Chondrocyte (in vitro differentiated cells): Measurements from ENCODE around the gene SERPINB6. TPM values are rescaled to one million over a fixed set of nuclear protein-coding genes. Genes with fewer than 3 reads are reported as not detected.
A peak's percentile ranks its signal among the peaks of the same experiment; 100 is the strongest.
"Not testable (repeated sequence)": the region's sequence is repeated elsewhere in the genome, so short reads cannot be mapped to it uniquely, and the experiment has no call there.

Source experiments
- DNase-seq: peaks from one replicate; pipeline ENCODE4 v3.0.0; 2021; ENCODE audit warnings: mixed read lengths, low spot score
- H3K27ac Mint-ChIP-seq: one replicate; pipeline ENCODE4 v1.8.0; 2021; ENCODE audit warnings: mild to moderate bottlenecking, moderate library complexity, mixed read lengths; ENCODE audit not compliant: unreplicated experiment
- H3K27me3 Mint-ChIP-seq: 2 replicates; pipeline ENCODE4 v1.8.0; 2021; ENCODE audit warnings: low read depth, mixed read lengths
- H3K36me3 Mint-ChIP-seq: 2 replicates; pipeline ENCODE4 v1.8.0; 2021; ENCODE audit warnings: low read depth, mixed read lengths
- H3K4me1 Mint-ChIP-seq: 2 replicates; pipeline ENCODE4 v1.8.0; 2021; ENCODE audit warnings: low read depth, mild to moderate bottlenecking, mixed read lengths
- H3K4me3 Mint-ChIP-seq: one replicate; pipeline ENCODE4 v1.8.0; 2021; ENCODE audit warnings: mild to moderate bottlenecking, moderate library complexity, mixed read lengths; ENCODE audit not compliant: unreplicated experiment
- H3K9me3 Mint-ChIP-seq: 2 replicates; pipeline ENCODE4 v1.8.0; 2021; ENCODE audit warnings: low read depth, mixed read lengths
- CTCF ChIP-seq: fragments of 200-600 bp; sonication (generic); IDR thresholded peaks from 2 replicates; pipeline ENCODE4 v1.5.0; 2021; ENCODE audit warnings: antibody characterized with exemption, mild to moderate bottlenecking, moderate library complexity
- total RNA-seq: library from RNA; stranded (reverse); gene quantifications from 3 replicates; pipeline ENCODE4 v1.2.1, GENCODE V29; 2021

Gene SERPINB6
- total RNA-seq, 1 donor from 2014 or later = 98.0 TPM

GRCh38 chr6:2913621-2914317, 57.6 kb downstream of the SERPINB6 start:
- TF ChIP-seq CTCF = no peak
- DNase-seq = no peak
- H3K27me3 Mint-ChIP-seq = peaks cover 8% of the 10 kb centered on the region
- H3K27ac Mint-ChIP-seq = no peak overlapping the region
- no peak overlapping the region for H3K4me3 Mint-ChIP-seq
- no peaks in the 10 kb centered on the region for H3K4me1 Mint-ChIP-seq
- no peaks in the 10 kb centered on the region for H3K36me3 Mint-ChIP-seq
- H3K9me3 Mint-ChIP-seq = no peaks in the 10 kb centered on the region

- no peaks in the 10 kb centered on the region for H3K9me3 Mint-ChIP-seq
- peaks cover 8% of the 10 kb centered on the region for H3K27me3 Mint-ChIP-seq
- no peak for TF ChIP-seq CTCF
- H3K36me3 Mint-ChIP-seq = no peaks in the 10 kb centered on the region
- no peak overlapping the region for H3K27ac Mint-ChIP-seq
- H3K4me1 Mint-ChIP-seq = no peaks in the 10 kb centered on the region
- DNase-seq = no peak
- no peak overlapping the region for H3K4me3 Mint-ChIP-seq
Measured at GRCh38 chr6:2911171-2911570, 60.2 kb downstream of the SERPINB6 start.

GRCh38 chr6:2909718-2910117, 61.6 kb downstream of the SERPINB6 start:
- H3K27ac Mint-ChIP-seq = no peak overlapping the region
- no peaks in the 10 kb centered on the region for H3K9me3 Mint-ChIP-seq
- H3K36me3 Mint-ChIP-seq = no peaks in the 10 kb centered on the region
- no peak overlapping the region for H3K4me3 Mint-ChIP-seq
- no peak for TF ChIP-seq CTCF
- peaks cover 8% of the 10 kb centered on the region for H3K27me3 Mint-ChIP-seq
- H3K4me1 Mint-ChIP-seq = no peaks in the 10 kb centered on the region
- no peak for DNase-seq

- H3K36me3 Mint-ChIP-seq, H3K4me3 Mint-ChIP-seq, H3K4me1 Mint-ChIP-seq, H3K27ac Mint-ChIP-seq, H3K9me3 Mint-ChIP-seq, H3K27me3 Mint-ChIP-seq, DNase-seq: not testable (repeated sequence)
Measured at GRCh38 chr6:2909051-2909606, 62.2 kb downstream of the SERPINB6 start.

- not testable (repeated sequence) for H3K9me3 Mint-ChIP-seq, H3K36me3 Mint-ChIP-seq, DNase-seq, H3K27me3 Mint-ChIP-seq, H3K4me1 Mint-ChIP-seq, H3K27ac Mint-ChIP-seq, H3K4me3 Mint-ChIP-seq
Measured at GRCh38 chr6:2908516-2908915, 62.9 kb downstream of the SERPINB6 start.

- H3K4me1 Mint-ChIP-seq, H3K27me3 Mint-ChIP-seq, H3K9me3 Mint-ChIP-seq, H3K27ac Mint-ChIP-seq, H3K36me3 Mint-ChIP-seq, DNase-seq: not testable (repeated sequence)
- peak overlapping the region; percentile 79 for H3K4me3 Mint-ChIP-seq
Measured at GRCh38 chr6:2903411-2904185, 67.8 kb downstream of the SERPINB6 start.

GRCh38 chr6:2901645-2902502, 69.5 kb downstream of the SERPINB6 start:
- not testable (repeated sequence) for H3K4me1 Mint-ChIP-seq, H3K36me3 Mint-ChIP-seq, H3K27me3 Mint-ChIP-seq, DNase-seq, H3K9me3 Mint-ChIP-seq
- Mint-ChIP-seq H3K4me3 (peak overlapping the region; percentile 79), H3K27ac (peak overlapping the region; percentile 27)
